ENCODE results near the gene ZNF175.

The ZNF175 gene

DNA sequence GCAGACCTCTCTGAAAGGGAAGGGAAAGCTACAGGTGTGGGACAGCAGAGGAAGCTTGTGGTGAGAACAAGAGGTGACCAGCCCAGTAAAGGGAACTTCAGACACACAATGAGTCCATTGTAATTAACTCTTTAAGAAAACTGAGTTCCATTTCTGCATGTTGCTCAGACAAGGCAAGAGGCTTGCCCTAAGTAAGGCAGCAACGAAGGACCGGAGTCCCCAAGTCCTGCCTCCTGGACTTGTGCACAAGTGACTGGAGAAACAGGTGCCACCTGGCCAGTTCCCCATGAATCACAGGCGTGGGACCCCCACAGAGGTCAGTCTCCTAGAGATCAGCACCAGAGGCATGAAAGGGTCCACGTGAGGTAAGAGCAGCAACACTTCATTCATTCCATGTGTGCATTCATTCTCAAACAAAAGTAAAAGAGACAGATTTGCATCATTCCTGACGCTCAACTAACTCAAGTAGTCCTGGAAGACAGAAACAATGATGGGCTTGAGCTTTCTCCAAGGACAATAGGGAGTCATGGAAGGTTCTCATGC lies 24.9 kb upstream of the ZNF175 start:
- Mint-ChIP-seq H3K27ac (peak overlapping the region; percentile 77), H3K4me1 (peaks cover 48% of the 10 kb centered on the region), H3K9me3 (no peaks in the 10 kb centered on the region), H3K36me3 (peaks cover 2% of the 10 kb centered on the region), H3K4me3 (no peak overlapping the region), H3K27me3 (peaks cover 68% of the 10 kb centered on the region)
- no peak for DNase-seq
- CTCF ChIA-PET = no interaction called here

- Mint-ChIP-seq H3K27me3 (peaks cover 61% of the 10 kb centered on the region), H3K4me1 (peaks cover 54% of the 10 kb centered on the region), H3K36me3 (peaks cover 2% of the 10 kb centered on the region), H3K27ac (peak overlapping the region; percentile 77), H3K4me3 (peak overlapping the region; percentile 6), H3K9me3 (peaks cover 2% of the 10 kb centered on the region)
- no peak for DNase-seq
- CTCF ChIA-PET = interaction anchor here (2.7 kb wide), 1 partner anchor 75 kb away, joined by 9 read pairs; no protein-coding TSS in a partner anchor
These were observed 24.3 kb upstream of the ZNF175 start for GRCh38 chr19:51546650-51547396.

DNA sequence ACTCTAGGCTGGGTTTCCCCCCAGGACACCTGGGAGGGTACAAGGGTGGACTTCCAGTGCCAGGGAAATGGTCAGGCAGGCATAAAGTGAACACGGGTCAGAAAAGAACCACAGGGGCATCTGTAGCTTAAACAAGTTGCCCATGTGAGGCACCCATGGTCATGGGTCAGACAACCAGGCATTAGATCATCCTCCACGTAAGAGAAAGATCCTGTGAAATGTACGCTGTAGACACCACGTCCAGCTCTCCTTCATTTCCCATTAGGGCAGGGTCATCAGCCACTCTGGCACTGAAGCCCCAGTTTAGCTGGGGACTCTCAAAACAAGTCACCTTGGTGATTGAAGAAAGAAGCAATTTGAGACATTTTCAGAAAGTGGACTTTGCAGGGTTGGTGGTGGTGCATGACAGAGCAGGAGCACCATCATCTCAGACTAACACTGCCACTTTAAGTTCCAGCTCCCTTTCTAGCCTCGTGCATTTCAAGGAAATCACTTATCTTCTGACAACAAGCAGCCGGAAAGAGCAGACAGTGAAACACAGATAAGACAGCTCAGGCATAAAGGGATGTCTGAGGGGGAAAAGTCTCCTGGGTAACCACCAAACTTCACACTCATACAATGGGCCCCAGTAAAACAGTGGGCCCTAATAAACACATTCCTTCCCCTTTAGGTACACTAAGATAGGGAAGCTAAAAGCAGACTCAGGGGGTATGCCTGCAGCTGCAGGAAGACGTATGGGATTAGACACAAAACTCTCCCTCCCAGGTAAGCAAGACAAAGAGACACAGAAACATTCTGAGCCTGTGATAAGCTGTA lies 23.5 kb upstream of the ZNF175 start:
- DNase-seq = no peak
- H3K27me3 Mint-ChIP-seq = peaks cover 61% of the 10 kb centered on the region
- CTCF ChIA-PET = interaction anchor here (0.9 to 2.7 kb wide), 2 partner anchors 34 to 76 kb away, joined by 3 to 9 read pairs; no protein-coding TSS in a partner anchor
- peaks cover 3% of the 10 kb centered on the region for H3K9me3 Mint-ChIP-seq
- H3K36me3 Mint-ChIP-seq = peaks cover 2% of the 10 kb centered on the region
- peak overlapping the region; percentile 58 for H3K27ac Mint-ChIP-seq
- H3K4me1 Mint-ChIP-seq = peaks cover 62% of the 10 kb centered on the region
- no peak overlapping the region for H3K4me3 Mint-ChIP-seq

DNA sequence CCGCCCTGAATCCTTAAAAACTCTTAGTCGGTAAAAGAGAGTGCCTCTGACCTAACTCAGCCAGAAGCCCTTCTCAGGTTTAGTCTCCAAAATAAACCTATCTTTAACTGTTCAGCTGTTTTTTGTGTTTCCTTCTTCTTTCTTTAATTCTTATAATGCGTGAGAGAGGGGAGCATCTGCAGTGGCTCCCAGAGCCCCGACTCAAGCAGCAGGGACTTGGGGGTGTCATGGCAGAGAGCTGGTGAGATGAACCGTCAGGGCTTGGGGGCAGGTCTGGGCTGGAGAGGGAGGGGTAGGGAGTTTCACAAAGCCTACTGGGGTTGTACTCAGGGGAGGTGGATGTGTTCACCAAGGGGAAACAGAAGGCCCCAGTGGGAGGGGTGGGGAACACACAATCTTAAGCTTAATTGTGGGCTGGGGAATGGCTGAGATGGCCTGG lies 22.9 kb upstream of the ZNF175 start:
- CTCF ChIA-PET = interaction anchor here (0.9 to 2.7 kb wide), 2 partner anchors 35 to 76 kb away, joined by 3 to 9 read pairs; no protein-coding TSS in a partner anchor
- Mint-ChIP-seq H3K9me3 (peaks cover 6% of the 10 kb centered on the region), H3K4me3 (no peak overlapping the region), H3K27me3 (peaks cover 61% of the 10 kb centered on the region), H3K4me1 (peaks cover 65% of the 10 kb centered on the region), H3K36me3 (peaks cover 2% of the 10 kb centered on the region), H3K27ac (peak overlapping the region; percentile 58)
- no peak for DNase-seq

- Mint-ChIP-seq H3K27me3 (peaks cover 62% of the 10 kb centered on the region), H3K9me3 (peaks cover 7% of the 10 kb centered on the region), H3K27ac (peak overlapping the region; percentile 72), H3K36me3 (peaks cover 2% of the 10 kb centered on the region), H3K4me3 (no peak overlapping the region), H3K4me1 (peaks cover 66% of the 10 kb centered on the region)
- DNase-seq = no peak
- CTCF ChIA-PET = interaction anchor here (2.7 kb wide), 1 partner anchor 77 kb away, joined by 9 read pairs; no protein-coding TSS in a partner anchor
These were observed 22.2 kb upstream of the ZNF175 start for GRCh38 chr19:51548891-51549305.

DNA sequence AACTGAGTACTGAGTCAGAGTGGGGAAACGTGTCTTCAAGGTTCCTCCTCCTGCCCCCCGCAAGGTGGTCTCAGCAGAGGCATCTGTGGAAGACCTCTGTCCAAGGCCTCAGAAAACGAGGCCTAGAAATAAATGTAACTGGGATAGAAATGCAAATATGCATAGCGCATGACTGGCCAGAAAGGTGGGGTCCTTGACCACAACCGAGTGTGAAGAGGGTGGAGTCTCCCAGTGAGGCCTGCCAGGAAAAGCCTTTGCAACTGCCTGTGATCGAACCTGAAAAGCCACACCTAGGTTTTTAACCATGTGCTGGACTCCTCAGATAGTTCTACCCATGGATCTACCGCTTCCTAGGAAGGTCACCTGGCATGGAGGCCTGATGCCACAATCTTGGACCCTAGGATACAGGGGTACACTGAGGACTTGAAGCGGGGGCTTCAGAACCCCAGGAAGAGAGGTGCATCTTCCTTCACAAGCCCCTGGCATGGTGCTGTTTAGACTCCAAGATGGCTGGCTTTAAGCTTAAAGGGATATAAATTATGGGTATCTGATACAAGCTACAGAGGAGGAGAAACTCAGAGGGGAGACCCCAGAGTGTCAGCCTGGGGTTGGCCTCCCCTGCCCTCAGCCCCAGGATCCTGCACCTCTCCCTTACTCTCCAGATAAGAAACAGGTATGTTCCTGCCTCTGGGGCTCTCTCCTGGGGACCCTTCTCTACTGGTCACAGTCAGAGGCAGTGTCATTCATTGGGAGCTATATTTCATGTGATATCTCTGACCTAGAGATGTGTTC lies 21.4 kb upstream of the ZNF175 start:
- H3K27ac Mint-ChIP-seq = peak overlapping the region; percentile 72
- peaks cover 66% of the 10 kb centered on the region for H3K4me1 Mint-ChIP-seq
- DNase-seq = no peak
- H3K9me3 Mint-ChIP-seq = peaks cover 7% of the 10 kb centered on the region
- peaks cover 57% of the 10 kb centered on the region for H3K27me3 Mint-ChIP-seq
- CTCF ChIA-PET = interaction anchor here (2.7 kb wide), 1 partner anchor 78 kb away, joined by 9 read pairs; no protein-coding TSS in a partner anchor
- no peak overlapping the region for H3K4me3 Mint-ChIP-seq
- H3K36me3 Mint-ChIP-seq = peaks cover 2% of the 10 kb centered on the region

DNA sequence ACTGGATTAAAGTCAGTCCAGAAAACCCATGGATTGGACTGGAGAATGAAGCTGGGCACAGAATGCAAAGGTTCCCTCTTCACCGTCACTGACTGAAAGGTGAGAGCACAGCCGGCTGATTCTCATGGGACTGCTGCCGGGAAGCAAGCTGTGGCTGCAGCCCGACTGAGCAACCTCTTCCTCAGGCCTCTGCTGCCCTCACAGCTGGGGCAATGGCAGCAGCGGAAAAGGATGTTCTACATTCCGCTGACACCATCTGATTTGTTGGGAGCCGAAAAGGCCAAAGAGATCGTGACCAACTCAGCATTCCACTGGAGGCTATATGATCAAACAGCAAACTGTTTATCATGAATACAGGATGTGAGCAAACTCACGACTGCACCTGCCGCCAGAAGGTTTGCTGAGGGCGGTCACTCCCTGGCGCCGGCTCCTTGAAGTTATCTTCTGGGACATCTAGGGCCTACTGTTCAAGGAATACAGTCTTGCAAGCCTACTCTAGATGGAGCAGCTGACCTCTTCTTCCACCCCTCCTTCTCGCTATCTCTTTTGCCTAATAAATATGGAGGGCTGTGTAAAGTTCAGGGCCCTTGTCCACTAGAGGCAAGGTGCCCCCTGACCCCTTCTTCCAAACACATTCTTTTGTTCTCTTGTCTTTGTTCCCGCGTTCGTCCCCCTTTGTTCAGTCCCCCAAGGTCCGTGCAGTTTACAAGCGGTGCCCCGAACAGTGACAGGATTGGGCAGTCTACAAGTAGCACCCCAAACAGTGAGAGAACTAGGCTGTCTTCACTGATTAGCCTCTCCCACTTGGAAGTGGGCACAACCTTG lies 20.0 kb upstream of the ZNF175 start:
- Mint-ChIP-seq H3K4me1 (peaks cover 64% of the 10 kb centered on the region), H3K36me3 (peaks cover 2% of the 10 kb centered on the region), H3K27ac (peak overlapping the region; percentile 11), H3K27me3 (peaks cover 47% of the 10 kb centered on the region), H3K9me3 (peaks cover 7% of the 10 kb centered on the region), H3K4me3 (peak overlapping the region; percentile 0)
- no peak for DNase-seq
- CTCF ChIA-PET = no interaction called here

- peaks cover 7% of the 10 kb centered on the region for H3K9me3 Mint-ChIP-seq
- H3K27me3 Mint-ChIP-seq = peaks cover 43% of the 10 kb centered on the region
- peaks cover 56% of the 10 kb centered on the region for H3K4me1 Mint-ChIP-seq
- H3K4me3 Mint-ChIP-seq = peak overlapping the region; percentile 0
- H3K27ac Mint-ChIP-seq = peak overlapping the region; percentile 53
- peaks cover 2% of the 10 kb centered on the region for H3K36me3 Mint-ChIP-seq
- DNase-seq = no peak
- CTCF ChIA-PET = no interaction called here
These were observed 19.2 kb upstream of the ZNF175 start for GRCh38 chr19:51551673-51552432.

DNA sequence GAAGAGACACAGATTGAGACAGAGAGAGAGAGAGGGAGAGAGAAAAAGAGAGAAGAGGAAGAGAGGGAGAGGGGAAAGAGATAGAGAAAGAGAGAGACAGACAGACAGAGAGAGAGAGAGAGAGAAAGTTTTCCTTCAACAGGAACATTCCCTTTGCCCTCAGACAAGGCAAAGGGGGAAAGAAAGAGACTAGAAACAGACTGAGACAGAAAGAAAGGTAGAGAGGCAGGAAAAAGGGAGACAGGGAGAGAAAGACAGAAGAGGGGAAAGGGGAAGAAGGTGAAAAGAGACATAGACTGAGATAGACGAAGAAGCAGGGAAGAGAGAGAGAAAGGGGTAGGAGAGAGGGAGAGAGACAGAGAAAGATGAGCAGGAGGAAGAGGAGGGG lies 18.5 kb upstream of the ZNF175 start:
- no peak overlapping the region for H3K4me3 Mint-ChIP-seq
- peak overlapping the region; percentile 29 for H3K27ac Mint-ChIP-seq
- DNase-seq = no peak
- peaks cover 2% of the 10 kb centered on the region for H3K36me3 Mint-ChIP-seq
- peaks cover 7% of the 10 kb centered on the region for H3K9me3 Mint-ChIP-seq
- CTCF ChIA-PET = no interaction called here
- H3K4me1 Mint-ChIP-seq = peaks cover 49% of the 10 kb centered on the region
- H3K27me3 Mint-ChIP-seq = peaks cover 36% of the 10 kb centered on the region

GRCh38 chr19:51552996-51553725 lies 17.9 kb upstream of the ZNF175 start:
- peaks cover 43% of the 10 kb centered on the region for H3K4me1 Mint-ChIP-seq
- no peak overlapping the region for H3K4me3 Mint-ChIP-seq
- CTCF ChIA-PET = no interaction called here
- H3K36me3 Mint-ChIP-seq = peaks cover 2% of the 10 kb centered on the region
- peaks cover 7% of the 10 kb centered on the region for H3K9me3 Mint-ChIP-seq
- peaks cover 30% of the 10 kb centered on the region for H3K27me3 Mint-ChIP-seq
- H3K27ac Mint-ChIP-seq = no peak overlapping the region
- DNase-seq = peak; percentile 75

DNA sequence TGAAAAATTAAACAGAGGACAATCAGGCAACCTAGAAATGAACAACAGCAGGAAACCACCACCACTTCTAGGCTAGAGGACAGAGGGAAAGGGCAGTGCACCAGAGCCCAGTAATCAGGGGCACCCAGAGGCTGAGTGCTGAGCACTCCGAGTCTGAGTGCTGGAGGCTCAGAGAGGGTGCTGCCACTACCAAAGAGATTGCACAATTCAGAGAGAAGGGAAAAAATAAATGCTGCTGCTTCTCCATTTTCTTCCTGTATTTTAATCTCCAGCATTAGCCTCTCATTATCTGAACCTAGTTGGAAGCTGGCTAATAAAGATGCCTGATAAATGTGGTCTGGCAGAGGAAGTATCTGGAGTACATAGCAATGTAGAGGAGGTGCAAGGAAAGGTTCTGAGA lies 11.8 kb upstream of the ZNF175 start:
- Mint-ChIP-seq H3K36me3 (no peaks in the 10 kb centered on the region), H3K27me3 (peaks cover 41% of the 10 kb centered on the region), H3K4me1 (no peaks in the 10 kb centered on the region), H3K9me3 (no peaks in the 10 kb centered on the region), H3K27ac (no peak overlapping the region), H3K4me3 (no peak overlapping the region)
- CTCF ChIA-PET = no interaction called here
- no peak for DNase-seq

DNA sequence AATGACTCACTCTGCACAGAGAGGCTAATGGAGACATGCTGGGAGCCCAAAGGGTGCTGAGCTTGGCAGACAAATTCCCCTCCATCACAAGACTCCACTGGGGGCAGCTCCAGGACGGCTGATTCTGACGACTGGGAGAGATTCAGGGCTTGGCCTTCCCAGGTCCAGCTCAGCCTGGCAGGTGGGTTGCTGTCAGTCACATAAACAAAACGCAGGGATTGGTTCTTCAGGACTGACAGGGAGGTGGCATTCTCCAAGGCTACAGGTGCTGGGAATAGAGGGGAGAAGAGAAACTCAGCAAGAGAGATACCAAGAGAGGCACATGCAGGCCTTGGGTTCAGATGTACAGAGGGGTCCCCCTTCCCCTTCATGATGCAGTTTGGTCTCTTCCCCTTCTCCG lies 10.7 kb upstream of the ZNF175 start:
- no peaks in the 10 kb centered on the region for H3K36me3 Mint-ChIP-seq
- H3K4me1 Mint-ChIP-seq = no peaks in the 10 kb centered on the region
- H3K4me3 Mint-ChIP-seq = no peak overlapping the region
- H3K27me3 Mint-ChIP-seq = peaks cover 46% of the 10 kb centered on the region
- no peak overlapping the region for H3K27ac Mint-ChIP-seq
- CTCF ChIA-PET = no interaction called here
- no peaks in the 10 kb centered on the region for H3K9me3 Mint-ChIP-seq
- DNase-seq = no peak
